ENCODE data around the gene PIK3AP1. TPM values are rescaled to one million over a fixed set of nuclear protein-coding genes. Genes with fewer than 3 reads are reported as not detected.

Gene PIK3AP1
- total and polyA plus RNA-seq, 2 of the 13 experiments (the other 11 are each of a cell fraction or from before 2014, with no cell fraction given) = 3.6 to 13.8 TPM

- no peak overlapping the region for H3K4me2 ChIP-seq (ENCODE audit: low read depth, low read length)
- no peak for ATAC-seq
- H2AFZ ChIP-seq (ENCODE audit: low read length) = no peak overlapping the region
- CTCF ChIA-PET (ENCODE audit: low intra/inter-chr PET ratio, low total read pairs) = no interaction called here
- WGBS (ENCODE audit: low lambda C conversion rate) = 92% methylated on average over 2 of the region's 2 CpGs
- no peak overlapping the region for H3K27ac ChIP-seq (ENCODE audit: extremely low read length, insufficient read depth, low read length)
- BruUV-seq (replicated peaks) = no TSS peak
- in situ Hi-C loops (cut with HindIII; ENCODE audit: extremely low pct_ligation_motif_present, low pct_unique_long_range_greater_than_20kb) (no loop called here), intact Hi-C loops (cut with micrococcal nuclease; ENCODE audit: unreplicated experiment) (no loop called here)
- no peak for DNase-seq (ENCODE audit: low spot score)
- no peaks in the 10 kb centered on the region for H3K27me3 ChIP-seq (ENCODE audit: control insufficient read depth in 1 of 2, insufficient read depth in 2 of 2, low read length in 2 of 2)
- FAIRE-seq = no peak
- H3K9me3 ChIP-seq (ENCODE audit: low read length) = no peaks in the 10 kb centered on the region
- H3K4me3 ChIP-seq (replicated peaks in 1 of 3; ENCODE audit: insufficient read depth in 1 of 3, low read depth in 2 of 3, low read length in 3 of 3) = no peak overlapping the region
- POLR2A ChIA-PET = no interaction called here
- H3K4me1 ChIP-seq (ENCODE audit: insufficient read depth, low read length) = peaks cover 57% of the 10 kb centered on the region
- no peak overlapping the region for H3K9ac ChIP-seq (ENCODE audit: insufficient read depth, low read depth, low read length)
- H3K36me3 ChIP-seq (replicated peaks in 1 of 2; ENCODE audit: control insufficient read depth in 1 of 2, insufficient read depth in 2 of 2, low read length in 2 of 2) = peaks cover 1 to 18% of the 10 kb centered on the region in 2 experiments
- peaks cover 70% of the 10 kb centered on the region for H4K20me1 ChIP-seq (ENCODE audit: insufficient read depth, low read length)
- peaks cover 97% of the 10 kb centered on the region for H3K79me2 ChIP-seq (ENCODE audit: insufficient read depth, low read length)
- TF ChIP-seq JARID2 (CRISPR knock-in tag; IDR thresholded peaks at IDR 0.05; ENCODE audit: insufficient replicate concordance) (no peak), MAFF (IDR thresholded peaks at IDR 0.05; ENCODE audit: low read depth, low read length) (peak; percentile 59), ZSCAN25 (CRISPR knock-in tag; IDR thresholded peaks at IDR 0.05) (no peak), MAFK (conservative IDR thresholded peaks at IDR 0.05 in 1 of 2, IDR thresholded peaks at IDR 0.05 in 1 of 2; ENCODE audit: low read length in 2 of 2) (peak; percentile 61 to 73; a peak in 3 of 4 replicates), ATF7-NPFF (CRISPR knock-in tag; IDR thresholded peaks at IDR 0.05; ENCODE audit: low read depth) (no peak), SPEN (CRISPR knock-in tag; IDR thresholded peaks at IDR 0.05; ENCODE audit: low read depth) (no peak), ZNF672 (CRISPR knock-in tag; IDR thresholded peaks at IDR 0.05) (no peak), ZNF12 (CRISPR knock-in tag; IDR thresholded peaks at IDR 0.05) (no peak)
- TF ChIP-seq, protein P1, sequence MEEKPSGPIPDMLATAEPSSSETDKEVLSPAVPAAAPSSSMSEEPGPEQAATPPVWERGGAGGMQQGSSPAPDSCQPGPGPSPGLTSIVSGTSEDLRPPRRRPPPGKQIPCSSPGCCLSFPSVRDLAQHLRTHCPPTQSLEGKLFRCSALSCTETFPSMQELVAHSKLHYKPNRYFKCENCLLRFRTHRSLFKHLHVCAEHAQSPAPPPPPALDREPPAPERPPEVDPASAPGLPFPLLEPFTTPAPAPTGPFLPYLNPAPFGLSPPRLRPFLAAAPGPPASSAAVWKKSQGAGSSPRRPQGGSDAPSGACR (CRISPR knock-in tag; IDR thresholded peaks at IDR 0.05) = no peak
Measured at GRCh38 chr10:96579133-96579532, 141.2 kb downstream of the PIK3AP1 start.

GRCh38 chr10:96578633-96579032, 141.7 kb downstream of the PIK3AP1 start:
- H3K9me3 ChIP-seq (ENCODE audit: low read length) = no peaks in the 10 kb centered on the region
- no peaks in the 10 kb centered on the region for H3K27me3 ChIP-seq (ENCODE audit: control insufficient read depth in 1 of 2, insufficient read depth in 2 of 2, low read length in 2 of 2)
- 96% methylated on average over 5 of the region's 5 CpGs for WGBS (ENCODE audit: low lambda C conversion rate)
- peaks cover 66% of the 10 kb centered on the region for H4K20me1 ChIP-seq (ENCODE audit: insufficient read depth, low read length)
- peaks cover 95% of the 10 kb centered on the region for H3K79me2 ChIP-seq (ENCODE audit: insufficient read depth, low read length)
- H3K4me2 ChIP-seq (ENCODE audit: low read depth, low read length) = no peak overlapping the region
- FAIRE-seq = no peak
- CTCF ChIA-PET (ENCODE audit: low intra/inter-chr PET ratio, low total read pairs) = no interaction called here
- POLR2A ChIA-PET = no interaction called here
- H3K36me3 ChIP-seq (replicated peaks in 1 of 2; ENCODE audit: control insufficient read depth in 1 of 2, insufficient read depth in 2 of 2, low read length in 2 of 2) = peaks cover 1 to 18% of the 10 kb centered on the region in 2 experiments
- H3K9ac ChIP-seq (ENCODE audit: insufficient read depth, low read depth, low read length) = no peak overlapping the region
- intact Hi-C loops (cut with micrococcal nuclease; ENCODE audit: unreplicated experiment) (no loop called here), in situ Hi-C loops (cut with HindIII; ENCODE audit: extremely low pct_ligation_motif_present, low pct_unique_long_range_greater_than_20kb) (no loop called here)
- no peak overlapping the region for H3K4me3 ChIP-seq (replicated peaks in 1 of 3; ENCODE audit: insufficient read depth in 1 of 3, low read depth in 2 of 3, low read length in 3 of 3)
- BruUV-seq (replicated peaks) = no TSS peak
- H3K27ac ChIP-seq (ENCODE audit: extremely low read length, insufficient read depth, low read length) = no peak overlapping the region
- peaks cover 52% of the 10 kb centered on the region for H3K4me1 ChIP-seq (ENCODE audit: insufficient read depth, low read length)
- no peak for ATAC-seq
- no peak overlapping the region for H2AFZ ChIP-seq (ENCODE audit: low read length)
- DNase-seq (ENCODE audit: low spot score) = no peak
- TF ChIP-seq, protein P2, sequence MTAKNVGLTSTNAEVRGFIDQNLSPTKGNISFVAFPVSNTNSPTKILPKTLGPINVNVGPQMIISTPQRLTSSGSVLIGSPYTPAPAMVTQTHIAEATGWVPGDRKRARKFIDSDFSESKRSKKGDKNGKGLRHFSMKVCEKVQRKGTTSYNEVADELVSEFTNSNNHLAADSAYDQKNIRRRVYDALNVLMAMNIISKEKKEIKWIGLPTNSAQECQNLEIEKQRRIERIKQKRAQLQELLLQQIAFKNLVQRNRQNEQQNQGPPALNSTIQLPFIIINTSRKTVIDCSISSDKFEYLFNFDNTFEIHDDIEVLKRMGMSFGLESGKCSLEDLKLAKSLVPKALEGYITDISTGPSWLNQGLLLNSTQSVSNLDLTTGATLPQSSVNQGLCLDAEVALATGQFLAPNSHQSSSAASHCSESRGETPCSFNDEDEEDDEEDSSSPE (CRISPR knock-in tag; IDR thresholded peaks at IDR 0.05) = no peak
- TF ChIP-seq TRIM24 (CRISPR knock-in tag; IDR thresholded peaks at IDR 0.05) = no peak
- no peak for TF ChIP-seq RFX1 (IDR thresholded peaks at IDR 0.05)
- no peak for TF ChIP-seq KMT2A (CRISPR knock-in tag; IDR thresholded peaks at IDR 0.05)
- TF ChIP-seq ZBTB37 (CRISPR knock-in tag; IDR thresholded peaks at IDR 0.05) = no peak
- no peak for TF ChIP-seq ZNF382 (CRISPR knock-in tag; IDR thresholded peaks at IDR 0.05; ENCODE audit: borderline replicate concordance)
- no peak for TF ChIP-seq ZNF160 (CRISPR knock-in tag; IDR thresholded peaks at IDR 0.05)
- TF ChIP-seq ZNF639 (CRISPR knock-in tag; conservative IDR thresholded peaks at IDR 0.05) = no peak
